ENCODE data around the gene MRPL43.

DNA sequence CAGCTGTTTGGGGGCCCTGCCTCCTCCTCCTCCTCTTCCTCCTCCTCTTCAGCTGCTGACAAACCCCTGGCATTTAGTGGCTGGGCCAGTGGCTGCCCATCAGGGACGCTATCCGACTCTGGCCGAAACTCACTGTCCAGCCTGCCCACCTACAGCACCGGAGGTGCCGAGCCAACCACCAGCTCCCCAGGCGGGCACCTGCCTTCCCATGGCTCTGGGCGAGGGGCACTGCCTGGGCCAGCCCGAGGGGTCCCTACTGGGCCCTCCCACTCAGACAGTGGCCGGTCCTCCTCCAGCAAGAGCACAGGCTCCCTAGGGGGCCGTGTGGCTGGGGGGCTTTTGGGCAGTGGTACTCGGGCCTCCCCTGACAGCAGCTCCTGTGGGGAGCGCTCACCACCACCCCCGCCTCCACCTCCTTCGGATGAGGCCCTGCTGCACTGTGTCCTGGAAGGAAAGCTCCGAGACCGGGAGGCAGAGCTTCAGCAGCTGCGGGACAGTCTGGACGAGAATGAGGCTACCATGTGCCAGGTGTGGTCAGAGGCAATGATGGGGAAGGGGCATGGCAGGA, 16.4 kb upstream of the MRPL43 start:
- TF ChIP-seq, protein P1, sequence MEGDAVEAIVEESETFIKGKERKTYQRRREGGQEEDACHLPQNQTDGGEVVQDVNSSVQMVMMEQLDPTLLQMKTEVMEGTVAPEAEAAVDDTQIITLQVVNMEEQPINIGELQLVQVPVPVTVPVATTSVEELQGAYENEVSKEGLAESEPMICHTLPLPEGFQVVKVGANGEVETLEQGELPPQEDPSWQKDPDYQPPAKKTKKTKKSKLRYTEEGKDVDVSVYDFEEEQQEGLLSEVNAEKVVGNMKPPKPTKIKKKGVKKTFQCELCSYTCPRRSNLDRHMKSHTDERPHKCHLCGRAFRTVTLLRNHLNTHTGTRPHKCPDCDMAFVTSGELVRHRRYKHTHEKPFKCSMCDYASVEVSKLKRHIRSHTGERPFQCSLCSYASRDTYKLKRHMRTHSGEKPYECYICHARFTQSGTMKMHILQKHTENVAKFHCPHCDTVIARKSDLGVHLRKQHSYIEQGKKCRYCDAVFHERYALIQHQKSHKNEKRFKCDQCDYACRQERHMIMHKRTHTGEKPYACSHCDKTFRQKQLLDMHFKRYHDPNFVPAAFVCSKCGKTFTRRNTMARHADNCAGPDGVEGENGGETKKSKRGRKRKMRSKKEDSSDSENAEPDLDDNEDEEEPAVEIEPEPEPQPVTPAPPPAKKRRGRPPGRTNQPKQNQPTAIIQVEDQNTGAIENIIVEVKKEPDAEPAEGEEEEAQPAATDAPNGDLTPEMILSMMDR (conservative IDR thresholded peaks at IDR 0.05 in 1 of 2, IDR thresholded peaks at IDR 0.05 in 1 of 2; ENCODE audit: low read depth in 1 of 2, low read length in 2 of 2), result no peak
- TF ChIP-seq EZH2 (IDR thresholded peaks at IDR 0.05; ENCODE audit: low read length, missing control alignments), result no peak

Measured in fibroblast of lung (primary cell).